Measurements from ENCODE around the gene CHN2. TPM values are rescaled to one million over a fixed set of nuclear protein-coding genes. Genes with fewer than 3 reads are reported as not detected.
A peak's percentile ranks its signal among the peaks of the same experiment; 100 is the strongest.

The CHN2 gene
- total RNA-seq, 4 donors from 2014 or later, result 5.6 to 36.7 (median 16.8) TPM

- 49 to 82% methylated on average over 3 to 6 of the region's 6 CpGs for WGBS, 2 donors (ENCODE audit: low coverage in 1 of 2)
- no peak overlapping the region for H3K4me3 ChIP-seq
- H3K4me1 ChIP-seq, result no peaks in the 10 kb centered on the region
- H3K27me3 ChIP-seq, result no peaks in the 10 kb centered on the region
- H3K9me3 ChIP-seq, result no peaks in the 10 kb centered on the region
- H3K27ac ChIP-seq, result no peak overlapping the region
- intact Hi-C loops (cut with DNase I; ENCODE audit: low total_unique reads), result no loop called here
- in situ Hi-C loops (cut with MboI; ENCODE audit: low pct_ligation_motif_present in 1 of 4, low pct_unique_long_range_greater_than_20kb in 1 of 4, low sequenced_read_pairs in 3 of 4), result no loop called here
- DNase-seq, result no peak
- H3K36me3 ChIP-seq, result no peaks in the 10 kb centered on the region
- TF ChIP-seq POLR2A (IDR thresholded peaks at IDR 0.05), result no peak
Observed at GRCh38 chr7:29265208-29265923, 70.8 kb downstream of the CHN2 start.

DNA sequence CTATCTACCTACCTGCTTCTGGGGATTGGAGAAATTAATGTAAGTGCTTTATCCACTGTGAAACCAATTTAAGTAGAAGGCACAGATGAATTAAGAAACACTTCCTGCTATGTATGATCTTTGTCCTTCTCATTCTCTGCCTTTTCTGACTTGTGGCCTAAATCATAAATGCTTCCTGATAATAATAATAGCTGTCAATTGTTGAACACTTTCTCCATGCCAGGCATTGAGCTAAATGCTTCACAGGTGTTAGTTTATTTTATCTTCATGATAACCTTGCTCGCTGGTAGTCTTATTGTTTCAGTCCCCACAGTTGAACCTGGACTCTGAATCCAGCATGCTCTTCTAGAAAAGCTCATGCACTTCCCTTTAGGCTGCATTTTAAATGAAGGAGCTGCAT, 75.4 kb downstream of the CHN2 start:
- TF ChIP-seq POLR2AphosphoS5 (IDR thresholded peaks at IDR 0.05) (no peak), POLR2A (IDR thresholded peaks at IDR 0.05) (no peak)
- Histone ChIP-seq H3K27me3 (no peaks in the 10 kb centered on the region), H3K36me3 (no peaks in the 10 kb centered on the region), H3K27ac (no peak overlapping the region), H3K4me1 (peaks cover 0 to 15% (median 10%) of the 10 kb centered on the region in 4 donors), H3K4me3 (no peak overlapping the region), H3K9me3 (no peaks in the 10 kb centered on the region)
- 75% methylated on average over 1 of the region's 1 CpG; no CpG with 5 or more reads in 1 of the 2 donors for WGBS, 2 donors (ENCODE audit: low coverage in 1 of 2)
- in situ Hi-C loops (cut with MboI; ENCODE audit: low pct_ligation_motif_present in 1 of 4, low pct_unique_long_range_greater_than_20kb in 1 of 4, low sequenced_read_pairs in 3 of 4) (no loop called here), intact Hi-C loops (cut with DNase I; ENCODE audit: low total_unique reads) (no loop called here)
- DNase-seq, result no peak

DNA sequence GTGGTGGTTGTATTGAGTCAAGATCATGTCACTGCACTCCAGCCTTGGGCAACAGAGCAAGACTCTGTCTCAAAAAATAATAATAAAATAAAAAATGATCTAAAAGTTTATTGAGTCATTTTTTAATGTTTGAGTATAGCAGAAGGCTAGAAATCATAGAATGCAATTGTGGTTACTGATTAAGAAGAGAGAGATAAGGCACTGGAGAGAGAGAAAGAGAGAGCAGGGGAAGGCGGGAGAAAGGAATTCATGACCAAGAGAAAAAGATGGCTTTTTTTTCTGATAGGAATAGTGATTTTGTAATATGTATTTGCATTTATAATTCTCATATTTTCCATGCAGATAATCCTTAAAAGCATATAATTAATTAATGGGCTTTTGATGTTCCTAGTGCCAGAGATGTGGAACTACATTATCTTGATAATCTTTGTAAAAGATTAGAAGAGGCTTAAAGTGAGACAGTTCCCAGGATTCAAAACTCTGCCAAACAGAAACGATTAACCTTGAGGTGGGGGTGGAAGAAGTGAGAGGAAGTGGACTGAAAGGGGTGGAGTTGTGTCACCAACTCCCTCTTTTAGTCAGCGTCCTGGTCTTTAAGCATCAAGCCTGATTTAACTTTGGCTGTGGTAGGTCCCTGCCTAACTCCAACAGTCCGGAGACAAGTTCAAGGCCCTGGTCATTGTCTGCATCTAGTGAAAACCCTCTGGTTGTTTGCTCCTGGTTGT, 76.2 kb downstream of the CHN2 start:
- no peak for DNase-seq
- TF ChIP-seq POLR2A (IDR thresholded peaks at IDR 0.05) (no peak), POLR2AphosphoS5 (IDR thresholded peaks at IDR 0.05) (no peak), EP300 (IDR thresholded peaks at IDR 0.05; ENCODE audit: low read depth) (no peak)
- TF ChIP-seq, protein P1, sequence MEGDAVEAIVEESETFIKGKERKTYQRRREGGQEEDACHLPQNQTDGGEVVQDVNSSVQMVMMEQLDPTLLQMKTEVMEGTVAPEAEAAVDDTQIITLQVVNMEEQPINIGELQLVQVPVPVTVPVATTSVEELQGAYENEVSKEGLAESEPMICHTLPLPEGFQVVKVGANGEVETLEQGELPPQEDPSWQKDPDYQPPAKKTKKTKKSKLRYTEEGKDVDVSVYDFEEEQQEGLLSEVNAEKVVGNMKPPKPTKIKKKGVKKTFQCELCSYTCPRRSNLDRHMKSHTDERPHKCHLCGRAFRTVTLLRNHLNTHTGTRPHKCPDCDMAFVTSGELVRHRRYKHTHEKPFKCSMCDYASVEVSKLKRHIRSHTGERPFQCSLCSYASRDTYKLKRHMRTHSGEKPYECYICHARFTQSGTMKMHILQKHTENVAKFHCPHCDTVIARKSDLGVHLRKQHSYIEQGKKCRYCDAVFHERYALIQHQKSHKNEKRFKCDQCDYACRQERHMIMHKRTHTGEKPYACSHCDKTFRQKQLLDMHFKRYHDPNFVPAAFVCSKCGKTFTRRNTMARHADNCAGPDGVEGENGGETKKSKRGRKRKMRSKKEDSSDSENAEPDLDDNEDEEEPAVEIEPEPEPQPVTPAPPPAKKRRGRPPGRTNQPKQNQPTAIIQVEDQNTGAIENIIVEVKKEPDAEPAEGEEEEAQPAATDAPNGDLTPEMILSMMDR (IDR thresholded peaks at IDR 0.05), result no peak

DNA sequence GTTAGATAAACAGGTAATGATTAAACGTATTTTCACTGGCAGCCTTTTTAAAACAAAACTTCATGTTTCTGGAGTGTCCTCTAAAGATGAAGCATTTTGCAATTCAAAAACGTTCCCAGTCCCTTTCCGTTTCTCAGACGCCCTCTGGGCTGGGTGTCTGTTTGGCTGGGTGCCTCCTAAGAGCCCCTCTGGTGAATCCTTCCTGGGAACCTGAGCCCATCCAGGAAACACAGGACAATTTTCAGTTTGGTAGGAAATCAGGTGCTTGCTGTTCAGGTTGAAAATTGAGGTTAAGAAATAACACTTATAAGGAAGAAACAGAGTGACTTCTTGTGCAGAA, 76.7 kb downstream of the CHN2 start:
- H3K27me3 ChIP-seq, result no peaks in the 10 kb centered on the region
- no peak for DNase-seq
- no peak overlapping the region for H3K4me3 ChIP-seq
- no peaks in the 10 kb centered on the region for H3K36me3 ChIP-seq
- 22 to 23% methylated on average over 3 to 4 of the region's 4 CpGs for WGBS, 2 donors (ENCODE audit: low coverage in 1 of 2)
- H3K9me3 ChIP-seq, result no peaks in the 10 kb centered on the region
- H3K4me1 ChIP-seq, result peaks cover 0 to 15% (median 10%) of the 10 kb centered on the region in 4 donors
- in situ Hi-C loops (cut with MboI; ENCODE audit: low pct_ligation_motif_present in 1 of 4, low pct_unique_long_range_greater_than_20kb in 1 of 4, low sequenced_read_pairs in 3 of 4), result no loop called here
- peak overlapping the region in 1 of 4 donors; percentile 5 for H3K27ac ChIP-seq
- intact Hi-C loops (cut with DNase I; ENCODE audit: low total_unique reads), result no loop called here
- TF ChIP-seq POLR2A (IDR thresholded peaks at IDR 0.05), result no peak
- no peak for TF ChIP-seq POLR2AphosphoS5 (IDR thresholded peaks at IDR 0.05)
- no peak for TF ChIP-seq EP300 (IDR thresholded peaks at IDR 0.05; ENCODE audit: low read depth)
- TF ChIP-seq, protein P1 (IDR thresholded peaks at IDR 0.05), result no peak

More for the DNA sequence above, 76.2 kb downstream of the CHN2 start:
- 35 to 39% methylated on average over 4 of the region's 4 CpGs for WGBS, 2 donors (ENCODE audit: low coverage in 1 of 2)
- Histone ChIP-seq H3K27me3 (no peaks in the 10 kb centered on the region), H3K27ac (peak overlapping the region in 1 of 4 donors; percentile 5), H3K4me3 (no peak overlapping the region), H3K4me1 (peaks cover 0 to 15% (median 10%) of the 10 kb centered on the region in 4 donors), H3K36me3 (no peaks in the 10 kb centered on the region), H3K9me3 (no peaks in the 10 kb centered on the region)
- intact Hi-C loops (cut with DNase I; ENCODE audit: low total_unique reads) (no loop called here), in situ Hi-C loops (cut with MboI; ENCODE audit: low pct_ligation_motif_present in 1 of 4, low pct_unique_long_range_greater_than_20kb in 1 of 4, low sequenced_read_pairs in 3 of 4) (no loop called here)

DNA sequence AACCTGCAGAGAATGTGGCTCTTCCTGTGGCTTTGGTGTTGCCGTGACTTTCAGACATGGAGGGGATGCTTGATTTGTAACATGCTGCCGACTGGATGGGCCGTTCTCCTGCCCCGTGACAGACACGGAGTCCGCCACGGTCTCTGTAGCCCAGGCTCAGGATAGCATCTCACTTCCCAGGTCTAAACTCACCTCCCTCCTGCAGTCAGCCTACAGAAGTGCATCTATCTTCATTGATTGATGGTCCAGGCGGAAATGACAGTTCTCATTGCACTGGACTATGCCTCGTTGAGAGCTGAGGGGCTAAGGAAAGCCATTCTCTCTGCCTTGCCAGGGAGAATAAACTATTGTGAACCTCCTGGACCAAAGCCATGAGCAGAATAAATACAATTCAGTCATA, 77.5 kb downstream of the CHN2 start:
- WGBS, 2 donors (ENCODE audit: low coverage in 1 of 2), result 87% methylated on average over 8 of the region's 9 CpGs; no CpG with 5 or more reads in 1 of the 2 donors
- no peak for DNase-seq
- Histone ChIP-seq H3K9me3 (no peaks in the 10 kb centered on the region), H3K4me1 (peaks cover 0 to 15% (median 10%) of the 10 kb centered on the region in 4 donors), H3K4me3 (no peak overlapping the region), H3K36me3 (no peaks in the 10 kb centered on the region), H3K27me3 (no peaks in the 10 kb centered on the region), H3K27ac (no peak overlapping the region)
- intact Hi-C loops (cut with DNase I; ENCODE audit: low total_unique reads) (no loop called here), in situ Hi-C loops (cut with MboI; ENCODE audit: low pct_ligation_motif_present in 1 of 4, low pct_unique_long_range_greater_than_20kb in 1 of 4, low sequenced_read_pairs in 3 of 4) (no loop called here)
- TF ChIP-seq POLR2AphosphoS5 (IDR thresholded peaks at IDR 0.05) (no peak), POLR2A (IDR thresholded peaks at IDR 0.05) (no peak), EP300 (IDR thresholded peaks at IDR 0.05; ENCODE audit: low read depth) (no peak)
- TF ChIP-seq, protein P1 (IDR thresholded peaks at IDR 0.05), result no peak

Measured in transverse colon (tissue), 4 donors.